Measurements from ENCODE around the gene SRPK2. TPM values are rescaled to one million over a fixed set of nuclear protein-coding genes. Genes with fewer than 3 reads are reported as not detected.
"Not testable (repeated sequence)": the region's sequence is repeated elsewhere in the genome, so short reads cannot be mapped to it uniquely, and the experiment has no call there.

Gene SRPK2
- polyA plus RNA-seq, 4 donors, result 12.2 to 24.7 (median 14.1) TPM

- Histone ChIP-seq H3K4me3 (ENCODE audit: low read depth in 1 of 3, low read length in 3 of 3) (no peak overlapping the region), H3K9me3 (ENCODE audit: control insufficient read depth in 2 of 2, insufficient read depth in 1 of 2, low read depth in 1 of 2, low read length in 1 of 2) (peaks cover 0 to 2% of the 10 kb centered on the region in 2 donors), H3K27ac (ENCODE audit: low read depth in 1 of 3, low read length in 2 of 3) (no peak overlapping the region), H3K36me3 (ENCODE audit: control insufficient read depth in 3 of 3, insufficient read depth in 2 of 3, low read depth in 1 of 3, low read length in 3 of 3) (no peaks in the 10 kb centered on the region), H3K4me1 (ENCODE audit: control insufficient read depth in 3 of 3, insufficient read depth in 2 of 3, low read depth in 1 of 3, low read length in 2 of 3) (peaks cover 0 to 2% (median 0%) of the 10 kb centered on the region in 3 donors), H3K27me3 (ENCODE audit: control insufficient read depth in 3 of 3, insufficient read depth in 3 of 3, low read length in 3 of 3) (no peaks in the 10 kb centered on the region)
- FAIRE-seq, result no peak
- 76 to 87% (median 85%) methylated on average over 2 of the region's 2 CpGs for WGBS, 3 donors
- DNase-seq, result no peak
Observed at GRCh38 chr7:105309235-105310169, 79.2 kb downstream of the SRPK2 start.

GRCh38 chr7:105307163-105307672, 81.5 kb downstream of the SRPK2 start:
- no peak overlapping the region for H3K4me3 ChIP-seq (ENCODE audit: low read depth in 1 of 3, low read length in 3 of 3)
- WGBS, 3 donors, result 50 to 79% (median 76%) methylated on average over 3 of the region's 3 CpGs
- peaks cover 0 to 7% (median 0%) of the 10 kb centered on the region in 3 donors for H3K4me1 ChIP-seq (ENCODE audit: control insufficient read depth in 3 of 3, insufficient read depth in 2 of 3, low read depth in 1 of 3, low read length in 2 of 3)
- FAIRE-seq (no peak), DNase-seq (no peak)
- no peaks in the 10 kb centered on the region for H3K27me3 ChIP-seq (ENCODE audit: control insufficient read depth in 3 of 3, insufficient read depth in 3 of 3, low read length in 3 of 3)
- H3K27ac ChIP-seq (ENCODE audit: low read depth in 1 of 3, low read length in 2 of 3), result no peak overlapping the region
- peaks cover 0 to 2% of the 10 kb centered on the region in 2 donors for H3K9me3 ChIP-seq (ENCODE audit: control insufficient read depth in 2 of 2, insufficient read depth in 1 of 2, low read depth in 1 of 2, low read length in 1 of 2)
- H3K36me3 ChIP-seq (ENCODE audit: control insufficient read depth in 3 of 3, insufficient read depth in 2 of 3, low read depth in 1 of 3, low read length in 3 of 3), result no peaks in the 10 kb centered on the region

- Histone ChIP-seq H3K27me3 (ENCODE audit: control insufficient read depth in 3 of 3, insufficient read depth in 3 of 3, low read length in 3 of 3) (no peaks in the 10 kb centered on the region), H3K36me3 (ENCODE audit: control insufficient read depth in 3 of 3, insufficient read depth in 2 of 3, low read depth in 1 of 3, low read length in 3 of 3) (no peaks in the 10 kb centered on the region), H3K4me3 (ENCODE audit: low read depth in 1 of 3, low read length in 3 of 3) (no peak overlapping the region), H3K9me3 (ENCODE audit: control insufficient read depth in 2 of 2, insufficient read depth in 1 of 2, low read depth in 1 of 2, low read length in 1 of 2) (peaks cover 0 to 2% of the 10 kb centered on the region in 2 donors), H3K27ac (ENCODE audit: low read depth in 1 of 3, low read length in 2 of 3) (no peak overlapping the region), H3K4me1 (ENCODE audit: control insufficient read depth in 3 of 3, insufficient read depth in 2 of 3, low read depth in 1 of 3, low read length in 2 of 3) (peaks cover 0 to 7% (median 0%) of the 10 kb centered on the region in 3 donors)
- FAIRE-seq, result no peak
- DNase-seq, result no peak
- 50 to 55% (median 50%) methylated on average over 4 of the region's 4 CpGs for whole genome bisulfite sequencing, 3 donors
Observed at GRCh38 chr7:105306298-105306748, 82.4 kb downstream of the SRPK2 start.

GRCh38 chr7:105305633-105306032, 83.1 kb downstream of the SRPK2 start:
- FAIRE-seq, result no peak
- Histone ChIP-seq H3K27me3 (ENCODE audit: control insufficient read depth in 3 of 3, insufficient read depth in 3 of 3, low read length in 3 of 3) (no peaks in the 10 kb centered on the region), H3K4me3 (ENCODE audit: low read depth in 1 of 3, low read length in 3 of 3) (no peak overlapping the region), H3K36me3 (ENCODE audit: control insufficient read depth in 3 of 3, insufficient read depth in 2 of 3, low read depth in 1 of 3, low read length in 3 of 3) (no peaks in the 10 kb centered on the region), H3K27ac (ENCODE audit: low read depth in 1 of 3, low read length in 2 of 3) (no peak overlapping the region), H3K9me3 (ENCODE audit: control insufficient read depth in 2 of 2, insufficient read depth in 1 of 2, low read depth in 1 of 2, low read length in 1 of 2) (peaks cover 0 to 2% of the 10 kb centered on the region in 2 donors), H3K4me1 (ENCODE audit: control insufficient read depth in 3 of 3, insufficient read depth in 2 of 3, low read depth in 1 of 3, low read length in 2 of 3) (peaks cover 0 to 7% (median 0%) of the 10 kb centered on the region in 3 donors)
- WGBS, 3 donors, result 85 to 97% (median 95%) methylated on average over 2 of the region's 2 CpGs
- no peak for DNase-seq

GRCh38 chr7:105304040-105304895, 84.5 kb downstream of the SRPK2 start:
- Histone ChIP-seq H3K27me3 (ENCODE audit: control insufficient read depth in 3 of 3, insufficient read depth in 3 of 3, low read length in 3 of 3) (no peaks in the 10 kb centered on the region), H3K4me3 (ENCODE audit: low read depth in 1 of 3, low read length in 3 of 3) (no peak overlapping the region), H3K4me1 (ENCODE audit: control insufficient read depth in 3 of 3, insufficient read depth in 2 of 3, low read depth in 1 of 3, low read length in 2 of 3) (peaks cover 0 to 7% (median 0%) of the 10 kb centered on the region in 3 donors), H3K27ac (ENCODE audit: low read depth in 1 of 3, low read length in 2 of 3) (no peak overlapping the region), H3K36me3 (ENCODE audit: control insufficient read depth in 3 of 3, insufficient read depth in 2 of 3, low read depth in 1 of 3, low read length in 3 of 3) (no peaks in the 10 kb centered on the region), H3K9me3 (ENCODE audit: control insufficient read depth in 2 of 2, insufficient read depth in 1 of 2, low read depth in 1 of 2, low read length in 1 of 2) (peaks cover 0 to 2% of the 10 kb centered on the region in 2 donors)
- DNase-seq (no peak), FAIRE-seq (no peak)
- 8 to 31% (median 20%) methylated on average over 5 of the region's 5 CpGs for WGBS, 3 donors

- H3K9me3 ChIP-seq (ENCODE audit: control insufficient read depth in 2 of 2, insufficient read depth in 1 of 2, low read depth in 1 of 2, low read length in 1 of 2); H3K4me3 ChIP-seq (ENCODE audit: low read depth in 1 of 3, low read length in 3 of 3); H3K27me3 ChIP-seq (ENCODE audit: control insufficient read depth in 3 of 3, insufficient read depth in 3 of 3, low read length in 3 of 3); DNase-seq; H3K27ac ChIP-seq (ENCODE audit: low read depth in 1 of 3, low read length in 2 of 3); H3K4me1 ChIP-seq (ENCODE audit: control insufficient read depth in 3 of 3, insufficient read depth in 2 of 3, low read depth in 1 of 3, low read length in 2 of 3); H3K36me3 ChIP-seq (ENCODE audit: control insufficient read depth in 3 of 3, insufficient read depth in 2 of 3, low read depth in 1 of 3, low read length in 3 of 3); FAIRE-seq: not testable (repeated sequence)
- 75 to 90% (median 76%) methylated on average over 6 of the region's 6 CpGs for WGBS, 3 donors
Observed at GRCh38 chr7:105300587-105300986, 88.1 kb downstream of the SRPK2 start.

GRCh38 chr7:105298439-105298894, 90.3 kb downstream of the SRPK2 start:
- no peak overlapping the region for H3K4me3 ChIP-seq (ENCODE audit: low read depth in 1 of 3, low read length in 3 of 3)
- 88 to 93% (median 93%) methylated on average over 4 of the region's 4 CpGs for WGBS, 3 donors
- DNase-seq (no peak), FAIRE-seq (no peak)
- H3K4me1 ChIP-seq (ENCODE audit: control insufficient read depth in 3 of 3, insufficient read depth in 2 of 3, low read depth in 1 of 3, low read length in 2 of 3), result no peaks in the 10 kb centered on the region
- no peak overlapping the region for H3K27ac ChIP-seq (ENCODE audit: low read depth in 1 of 3, low read length in 2 of 3)
- H3K9me3 ChIP-seq (ENCODE audit: control insufficient read depth in 2 of 2, insufficient read depth in 1 of 2, low read depth in 1 of 2, low read length in 1 of 2), result no peaks in the 10 kb centered on the region
- no peaks in the 10 kb centered on the region for H3K27me3 ChIP-seq (ENCODE audit: control insufficient read depth in 3 of 3, insufficient read depth in 3 of 3, low read length in 3 of 3)
- H3K36me3 ChIP-seq (ENCODE audit: control insufficient read depth in 3 of 3, insufficient read depth in 2 of 3, low read depth in 1 of 3, low read length in 3 of 3), result no peaks in the 10 kb centered on the region

- no peaks in the 10 kb centered on the region for H3K27me3 ChIP-seq (ENCODE audit: control insufficient read depth in 3 of 3, insufficient read depth in 3 of 3, low read length in 3 of 3)
- DNase-seq (no peak), FAIRE-seq (no peak)
- no peak overlapping the region for H3K4me3 ChIP-seq (ENCODE audit: low read depth in 1 of 3, low read length in 3 of 3)
- H3K27ac ChIP-seq (ENCODE audit: low read depth in 1 of 3, low read length in 2 of 3), result no peak overlapping the region
- no peaks in the 10 kb centered on the region for H3K36me3 ChIP-seq (ENCODE audit: control insufficient read depth in 3 of 3, insufficient read depth in 2 of 3, low read depth in 1 of 3, low read length in 3 of 3)
- 76 to 98% (median 91%) methylated on average over 2 of the region's 2 CpGs for WGBS, 3 donors
- H3K4me1 ChIP-seq (ENCODE audit: control insufficient read depth in 3 of 3, insufficient read depth in 2 of 3, low read depth in 1 of 3, low read length in 2 of 3), result no peaks in the 10 kb centered on the region
- no peaks in the 10 kb centered on the region for H3K9me3 ChIP-seq (ENCODE audit: control insufficient read depth in 2 of 2, insufficient read depth in 1 of 2, low read depth in 1 of 2, low read length in 1 of 2)
Observed at GRCh38 chr7:105297985-105298384, 90.7 kb downstream of the SRPK2 start.
